Left forelimb (tissue), 1 donor: ENCODE measurements around the gene STK32B.
"Not testable (repeated sequence)": the region's sequence is repeated elsewhere in the genome, so short reads cannot be mapped to it uniquely, and the experiment has no call there.

Experiments
- DNase-seq: peaks from one replicate; pipeline ENCODE4 v3.0.0-alpha.2; 2018; ENCODE audit warnings: low spot score

Gene STK32B

GRCh38 chr4:5443976-5444802 lies 392.9 kb downstream of the STK32B start:
- not testable (repeated sequence) for DNase-seq

DNA sequence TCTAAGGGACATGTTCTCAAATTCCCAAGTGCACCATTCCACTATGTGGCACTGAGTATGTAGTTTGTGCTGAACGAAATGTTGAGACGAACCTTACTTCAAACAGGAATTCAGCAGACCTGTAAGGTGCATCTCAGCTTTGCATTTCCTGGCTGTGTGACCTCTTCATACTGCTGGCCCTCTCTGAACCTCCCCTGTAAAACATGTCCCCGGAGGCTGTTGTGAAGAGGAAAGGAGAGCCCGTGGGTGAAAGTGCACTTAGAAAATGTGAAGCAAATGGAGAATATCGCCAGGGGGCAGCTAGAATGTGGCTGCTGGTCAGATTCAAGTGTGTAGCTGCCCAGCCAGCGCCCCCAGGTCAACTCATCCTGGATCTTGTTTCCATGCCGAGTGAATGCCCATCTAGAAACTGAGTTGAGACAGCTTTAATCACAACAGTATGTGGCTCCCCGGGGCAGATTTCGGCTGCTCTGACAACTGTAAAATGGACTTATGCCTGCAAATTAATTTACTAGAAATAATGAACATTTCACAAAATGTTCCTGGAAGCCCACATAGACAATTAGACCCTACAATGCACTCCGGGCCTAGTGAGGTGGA lies 393.7 kb downstream of the STK32B start:
- peak; percentile 26 for DNase-seq

DNA sequence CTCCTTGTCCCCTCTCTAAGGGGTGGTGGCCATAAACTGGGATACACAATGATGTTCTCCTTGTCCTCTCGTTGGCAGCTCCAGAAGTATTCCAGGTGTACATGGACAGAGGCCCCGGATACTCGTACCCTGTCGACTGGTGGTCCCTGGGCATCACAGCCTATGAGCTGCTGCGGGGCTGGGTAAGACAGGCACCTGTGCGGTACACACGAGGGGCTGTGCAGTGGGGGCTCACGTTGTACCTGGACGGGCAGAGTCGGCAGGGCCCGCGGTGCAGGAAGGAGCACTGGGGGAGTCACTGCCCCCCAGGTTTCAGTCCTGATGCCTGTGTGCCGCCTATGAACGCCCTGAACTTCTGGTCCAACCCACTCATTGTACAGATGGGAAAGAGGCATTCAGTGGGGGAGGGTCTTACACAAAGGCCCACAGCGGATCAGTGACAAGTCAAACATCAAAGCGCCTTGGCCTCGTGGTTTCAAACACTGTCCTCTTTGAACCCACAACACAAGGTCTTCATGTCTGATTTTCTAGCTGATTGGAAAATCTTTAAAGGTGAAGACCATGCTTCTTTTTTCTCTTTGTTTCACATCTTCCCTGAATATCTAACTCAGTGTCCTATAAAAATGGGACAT lies 395.4 kb downstream of the STK32B start:
- peak; percentile 46 for DNase-seq

DNA sequence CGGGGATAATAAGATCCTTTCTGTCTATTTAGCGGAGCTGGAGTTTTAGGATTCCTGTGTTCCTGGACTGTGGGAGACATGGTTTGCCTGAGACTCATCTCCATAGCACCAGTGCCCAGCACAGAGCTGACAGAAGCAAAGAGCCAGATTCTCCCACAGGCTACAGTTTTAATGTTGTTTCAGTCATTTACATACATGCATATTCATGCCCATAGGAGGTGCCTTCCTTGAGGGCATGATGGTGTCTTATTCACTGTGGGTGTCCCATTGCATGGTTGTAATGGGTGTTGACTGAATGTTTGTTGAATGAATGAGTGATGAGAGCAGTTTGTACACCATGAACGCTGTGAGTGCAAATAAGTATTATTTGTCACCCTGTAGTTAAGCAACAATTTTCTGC lies 396.5 kb downstream of the STK32B start:
- no peak for DNase-seq

GRCh38 chr4:5448221-5448620 lies 396.9 kb downstream of the STK32B start:
- DNase-seq, result peak; percentile 26

DNA sequence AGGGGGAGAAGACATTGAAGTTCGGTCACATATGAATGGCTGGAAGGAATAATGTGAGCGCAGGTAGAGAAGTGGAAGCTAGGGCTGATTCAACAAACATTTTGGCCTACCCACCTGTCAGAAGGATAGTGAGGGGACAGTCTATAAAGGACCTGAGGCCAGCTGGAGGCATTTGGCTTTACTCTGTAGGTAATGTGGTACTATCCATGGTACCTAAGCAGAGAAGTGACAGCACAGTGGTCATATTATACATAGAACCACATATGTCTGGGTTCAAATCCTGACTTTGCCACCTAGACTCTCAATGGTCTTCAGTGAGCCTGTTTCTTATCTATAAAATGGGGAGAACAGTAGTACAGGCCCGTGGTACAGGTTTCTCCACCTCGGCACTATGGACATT lies 400.0 kb downstream of the STK32B start:
- no peak for DNase-seq

DNA sequence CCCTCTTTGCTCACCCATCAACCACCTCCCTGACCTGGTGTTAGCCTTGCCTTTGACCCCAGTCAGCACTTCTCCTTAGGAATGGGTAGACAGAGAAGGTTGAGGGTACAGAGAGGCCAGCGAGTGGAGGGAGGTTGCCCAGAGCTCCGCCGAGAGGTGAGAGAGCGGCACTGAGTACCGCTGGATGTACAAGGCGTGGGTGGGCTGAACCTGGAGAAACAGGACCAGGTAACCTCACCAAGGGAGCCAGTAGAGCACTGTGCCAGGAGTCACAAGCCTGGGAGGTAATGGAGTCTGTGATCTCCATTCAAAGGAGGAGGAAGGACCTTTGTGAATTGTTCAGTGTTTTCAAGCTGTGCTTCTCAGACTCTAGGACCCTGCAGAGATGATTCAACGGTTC lies 400.9 kb downstream of the STK32B start:
- peak; percentile 50 for DNase-seq

GRCh38 chr4:5455003-5455585 lies 403.8 kb downstream of the STK32B start:
- DNase-seq, result no peak

DNA sequence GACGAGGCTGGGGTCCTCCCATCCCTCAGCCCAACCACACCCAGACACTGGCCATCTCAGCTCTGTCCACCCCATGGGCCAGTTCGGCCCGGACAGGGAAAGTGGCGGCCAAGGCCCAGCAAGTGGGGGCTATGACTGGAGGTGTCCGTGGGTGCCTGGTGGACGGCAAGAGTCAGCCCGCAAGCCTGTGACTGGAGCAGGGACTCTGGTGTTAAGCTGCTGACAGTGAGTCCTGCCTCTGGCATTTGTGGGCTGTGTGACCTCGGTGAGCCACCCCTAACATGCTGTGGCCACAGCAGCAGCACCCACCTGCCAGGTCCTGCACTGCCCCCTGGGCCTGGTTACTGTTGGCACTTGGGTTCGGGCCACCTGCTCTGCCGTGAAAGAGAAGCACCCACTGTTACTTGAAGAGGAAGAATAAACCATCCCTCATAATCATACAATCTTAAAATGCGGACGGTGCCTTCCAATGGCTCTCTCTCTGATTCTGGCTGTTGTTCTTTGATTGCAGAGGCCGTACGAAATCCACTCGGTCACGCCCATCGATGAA lies 405.1 kb downstream of the STK32B start:
- no peak for DNase-seq

GRCh38 chr4:5458676-5459075 lies 407.4 kb downstream of the STK32B start:
- DNase-seq, result no peak

DNA sequence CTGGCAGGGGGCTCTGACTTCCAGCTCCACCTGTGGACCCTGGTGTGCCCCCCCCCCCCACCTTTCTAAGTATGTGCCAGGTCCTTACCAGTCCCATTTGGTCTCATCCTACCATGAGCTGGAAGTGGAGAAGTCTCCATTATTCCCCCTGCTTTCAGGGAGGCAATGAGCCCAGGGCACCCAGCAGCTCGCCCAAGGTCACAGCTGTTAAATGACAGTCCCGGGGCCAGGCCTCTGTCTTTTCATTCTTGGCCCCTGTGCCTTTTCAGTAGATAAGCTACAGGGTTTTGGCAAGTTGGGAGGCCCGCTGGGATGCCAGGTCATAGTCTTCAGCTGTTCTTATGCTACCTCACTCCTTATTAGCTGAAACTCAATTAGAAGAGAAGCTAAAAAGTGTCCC lies 408.0 kb downstream of the STK32B start:
- DNase-seq, result no peak

GRCh38 chr4:5460106-5460801 lies 409.0 kb downstream of the STK32B start:
- DNase-seq, result no peak

DNA sequence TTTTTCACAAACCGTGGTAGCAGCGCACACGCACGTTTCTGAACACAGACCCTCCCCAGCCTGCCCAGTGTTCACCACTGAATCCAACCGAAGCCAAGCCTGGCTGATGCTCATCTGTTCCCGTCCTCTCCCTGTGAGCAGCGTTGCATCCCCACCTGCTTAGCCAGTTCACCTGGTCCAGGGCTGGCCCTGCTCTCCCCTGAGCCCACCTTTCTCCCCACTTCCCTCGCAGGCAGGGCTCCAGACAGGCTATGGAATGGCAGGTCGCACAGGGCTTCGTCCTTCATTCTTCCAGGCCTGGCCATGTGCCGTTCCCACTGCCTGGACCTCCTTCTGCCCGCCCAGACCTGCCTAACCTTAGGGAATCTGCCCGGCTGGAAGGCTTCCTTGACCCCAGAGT lies 410.2 kb downstream of the STK32B start:
- DNase-seq, result no peak

DNA sequence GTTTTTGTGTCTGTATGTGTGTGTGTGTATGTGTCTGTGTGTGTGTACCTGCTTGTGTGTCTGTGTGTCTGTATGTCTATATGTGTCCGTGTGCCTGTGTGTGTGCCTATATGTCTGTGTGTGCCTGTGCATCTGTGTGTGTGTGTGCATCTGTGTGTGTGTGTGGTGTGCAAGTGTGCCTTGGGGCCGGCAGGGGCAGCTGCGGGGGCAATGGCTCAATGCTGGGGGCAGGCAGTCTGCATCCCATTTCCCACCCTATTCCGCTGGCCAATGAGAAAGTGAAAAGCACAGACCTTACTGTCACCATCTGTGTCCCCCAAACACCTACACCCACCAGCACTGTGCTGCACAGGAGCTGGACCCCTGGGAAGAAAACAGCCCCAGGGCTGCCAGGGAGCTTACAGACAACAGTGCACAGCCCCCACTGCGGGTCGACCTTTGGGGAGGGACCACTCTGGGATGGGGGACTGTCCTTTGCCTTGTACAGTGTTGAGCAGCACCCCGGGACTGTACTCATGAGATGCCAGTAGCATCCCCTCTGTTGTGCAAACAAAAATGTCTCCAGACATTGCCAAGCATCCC lies 411.1 kb downstream of the STK32B start:
- DNase-seq, result no peak

- DNase-seq, result peak; percentile 23
These were observed 411.6 kb downstream of the STK32B start for GRCh38 chr4:5462896-5463295.

GRCh38 chr4:5463361-5463760 lies 412.1 kb downstream of the STK32B start:
- peak; percentile 34 for DNase-seq

DNA sequence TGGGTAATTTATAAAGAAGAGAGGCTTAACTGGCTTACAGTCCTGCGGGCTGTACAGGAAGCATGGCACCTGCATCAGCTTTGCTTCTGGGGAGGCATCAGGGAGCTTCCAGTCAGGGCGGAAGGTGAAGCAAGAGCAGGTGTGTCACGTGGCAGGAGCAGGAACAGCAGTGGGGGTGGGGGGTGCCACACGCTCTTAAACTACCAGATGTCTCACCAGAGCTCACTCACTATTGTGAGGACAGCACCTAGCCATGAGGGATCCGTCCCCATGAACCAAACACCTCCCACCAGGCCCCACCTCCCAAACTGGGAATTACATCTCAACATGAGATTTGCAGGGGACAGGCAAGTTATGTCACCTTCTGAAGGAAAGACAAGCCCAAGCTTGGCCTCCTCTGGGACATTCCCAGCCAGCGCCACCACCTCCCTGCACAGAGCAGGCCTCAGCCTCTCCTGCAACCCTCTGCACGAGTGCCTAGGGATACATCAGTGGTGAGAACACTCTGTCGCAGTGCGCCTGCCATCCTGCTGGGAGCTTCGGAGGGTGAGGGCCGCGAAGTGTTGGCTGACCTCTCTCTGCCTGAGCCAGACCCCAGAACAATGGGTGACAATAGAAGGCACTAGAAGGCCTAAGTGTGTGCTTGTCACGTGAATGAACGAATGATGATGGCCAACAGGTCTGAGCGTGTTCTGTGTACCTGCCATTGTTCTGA lies 412.8 kb downstream of the STK32B start:
- DNase-seq, result peak; percentile 38

GRCh38 chr4:5465529-5465928 lies 414.2 kb downstream of the STK32B start:
- peak; percentile 20 for DNase-seq

- peak; percentile 36 for DNase-seq
These were observed 414.7 kb downstream of the STK32B start for GRCh38 chr4:5465956-5466355.

- peak; percentile 30 for DNase-seq
These were observed 415.8 kb downstream of the STK32B start for GRCh38 chr4:5467111-5467510.
